D341Med (cell line): Measurements from ENCODE around the gene MAPK8IP3.
"Not testable (repeated sequence)": the region's sequence is repeated elsewhere in the genome, so short reads cannot be mapped to it uniquely, and the experiment has no call there.

Experiments
- DNase-seq: peaks from one replicate; pipeline ENCODE4 v3.0.0; 2012; ENCODE audit warnings: low spot score

Gene MAPK8IP3

DNA sequence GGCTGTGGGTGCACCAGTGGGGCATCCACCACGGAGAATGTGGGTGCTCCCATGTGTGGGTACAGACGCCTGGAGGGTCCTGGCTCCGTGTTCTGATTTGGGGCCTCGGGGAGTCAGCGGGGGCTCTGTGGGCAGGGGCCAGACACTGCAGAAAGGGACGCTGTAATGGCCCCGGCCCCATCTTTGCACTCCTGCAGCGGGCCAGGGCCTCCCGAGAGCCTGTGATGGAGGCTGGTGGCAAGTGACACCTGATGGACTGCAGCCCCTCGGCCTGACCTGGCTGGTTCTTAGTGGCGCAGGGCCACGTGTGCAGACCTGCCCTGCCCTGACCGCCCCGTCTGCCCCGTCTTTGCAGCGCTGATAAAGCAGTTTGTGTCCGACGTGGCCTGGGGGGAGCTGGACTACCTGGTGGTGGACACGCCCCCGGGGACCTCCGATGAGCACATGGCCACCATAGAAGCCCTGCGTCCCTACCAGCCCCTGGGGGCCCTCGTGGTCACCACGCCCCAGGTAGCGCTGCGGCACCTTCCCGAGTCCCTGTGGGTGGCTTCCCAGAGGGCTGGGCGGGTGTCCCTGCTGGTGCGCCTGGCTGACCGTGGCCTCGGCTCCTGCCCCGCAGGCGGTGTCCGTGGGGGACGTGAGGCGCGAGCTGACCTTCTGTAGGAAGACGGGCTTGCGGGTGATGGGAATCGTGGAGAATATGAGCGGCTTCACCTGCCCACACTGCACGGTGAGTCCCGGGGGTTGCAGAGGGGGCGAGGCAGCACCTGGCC, 81.5 kb downstream of the MAPK8IP3 start:
- no peak for DNase-seq

DNA sequence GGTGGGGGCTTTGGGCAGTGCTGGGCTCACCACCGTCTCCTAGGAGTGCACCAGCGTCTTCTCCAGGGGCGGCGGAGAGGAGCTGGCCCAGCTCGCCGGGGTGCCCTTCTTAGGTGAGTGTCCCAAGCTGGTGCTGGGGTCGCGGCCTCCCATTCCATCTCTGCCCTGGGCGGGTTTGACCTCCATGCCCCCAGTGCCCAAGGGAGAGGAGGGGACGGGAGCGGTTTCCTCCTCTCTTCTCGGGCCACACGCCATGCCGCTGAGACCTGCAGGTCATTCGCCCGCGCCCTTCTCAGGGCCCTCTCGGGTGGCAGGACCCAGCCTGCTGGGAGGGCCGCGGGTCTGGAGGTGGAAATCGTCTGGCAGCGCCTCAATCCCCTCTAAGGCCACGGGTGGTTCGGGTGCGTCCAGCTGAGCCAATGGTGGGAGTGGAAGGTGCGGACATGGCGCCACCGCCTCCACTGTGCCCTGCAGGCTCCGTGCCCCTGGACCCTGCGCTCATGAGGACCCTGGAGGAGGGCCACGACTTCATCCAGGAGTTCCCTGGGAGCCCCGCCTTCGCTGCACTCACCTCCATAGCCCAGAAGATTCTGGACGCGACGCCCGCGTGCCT, 82.2 kb downstream of the MAPK8IP3 start:
- no peak for DNase-seq

DNA sequence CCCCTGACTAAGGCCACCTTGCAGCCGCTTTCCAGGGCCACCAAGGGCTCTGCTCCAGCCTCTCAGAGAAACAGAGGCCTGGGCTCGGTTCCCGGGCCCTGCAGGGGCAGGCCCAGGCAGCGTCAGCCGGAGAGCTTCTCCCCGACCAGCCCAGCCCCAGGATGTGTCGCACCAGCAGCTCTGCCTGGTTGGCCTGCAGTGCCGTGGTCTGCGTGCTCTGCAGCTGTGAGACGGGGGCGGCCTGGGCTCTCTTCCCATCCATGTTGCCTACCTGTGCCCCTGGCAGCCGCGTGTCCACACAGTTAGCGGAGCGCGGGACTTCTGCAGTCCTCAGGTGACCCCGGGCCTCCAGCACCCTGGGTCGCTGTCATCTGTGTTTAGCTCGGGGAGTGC, 82.7 kb downstream of the MAPK8IP3 start:
- no peak for DNase-seq

DNA sequence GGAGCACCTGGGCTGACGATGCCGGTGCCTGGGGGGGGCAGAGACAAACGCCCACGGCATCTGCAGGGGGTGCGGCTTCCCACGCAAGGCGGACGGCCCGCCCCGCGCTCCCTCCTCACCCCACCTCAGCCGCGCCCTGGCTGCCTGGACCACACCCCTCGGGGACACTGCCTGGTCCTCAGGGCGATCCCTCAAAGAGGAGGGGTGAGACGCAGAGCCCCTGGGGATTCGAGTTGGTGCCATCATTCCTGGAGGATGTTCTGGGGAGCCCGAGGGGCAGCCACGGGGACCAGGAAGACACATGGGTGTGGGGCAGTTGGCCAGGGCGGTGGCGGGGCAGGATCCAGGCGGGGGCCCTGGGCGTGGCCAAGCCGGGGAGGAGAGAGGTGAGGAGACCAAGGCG, 83.6 kb downstream of the MAPK8IP3 start:
- no peak for DNase-seq

DNA sequence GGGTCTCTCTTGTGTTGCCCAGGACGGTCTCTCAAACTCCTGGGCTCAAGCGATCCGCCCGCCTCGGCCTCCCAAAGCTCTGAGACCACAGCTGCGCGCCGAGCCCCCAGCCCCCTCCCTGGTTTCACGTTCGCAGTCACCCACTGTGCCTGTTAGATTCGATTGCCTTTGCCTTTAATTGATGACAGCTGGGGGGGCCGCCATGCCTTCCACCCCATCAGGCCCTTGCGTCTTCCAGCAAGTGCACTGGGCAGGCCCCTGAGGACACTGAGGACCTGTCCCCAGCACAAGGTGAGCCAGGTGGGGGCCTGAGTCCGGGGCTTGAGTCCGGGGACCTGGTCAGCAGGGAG, 84.2 kb downstream of the MAPK8IP3 start:
- no peak for DNase-seq

DNA sequence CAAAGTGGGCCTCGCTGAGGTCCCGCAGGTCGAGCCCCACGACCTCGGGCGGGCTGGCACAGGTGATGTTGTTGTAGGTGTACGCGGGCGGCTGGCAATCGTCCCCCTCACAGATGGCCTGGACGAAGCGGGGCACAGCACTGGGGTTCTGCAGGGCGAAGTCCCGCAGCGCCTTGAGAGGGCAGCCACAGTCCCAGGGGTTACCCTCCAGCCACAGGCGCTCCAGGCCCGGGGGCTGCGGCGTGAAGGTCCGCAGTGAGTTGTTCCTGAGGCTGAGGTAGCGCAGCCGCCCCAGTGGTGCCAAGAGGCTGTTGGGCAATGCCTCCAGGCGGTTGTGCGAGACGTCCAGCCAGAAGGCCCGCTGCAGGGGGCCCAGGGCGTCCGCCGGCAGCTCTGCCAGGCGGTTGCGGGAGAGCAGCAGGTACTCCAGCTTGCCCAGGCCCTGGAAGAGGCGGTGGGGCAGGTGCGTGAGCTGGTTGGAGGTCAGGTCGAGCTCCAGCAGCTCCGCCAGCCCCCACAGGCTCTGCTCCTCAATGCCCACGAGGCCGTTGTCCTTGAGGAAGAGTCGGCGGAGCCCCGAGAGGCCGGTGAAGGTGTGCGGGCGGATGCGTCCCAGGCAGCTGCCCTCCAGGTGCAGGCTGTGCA, 84.7 kb downstream of the MAPK8IP3 start:
- DNase-seq: no peak

GRCh38 chr16:1791256-1791942, 85.4 kb downstream of the MAPK8IP3 start:
- no peak for DNase-seq

GRCh38 chr16:1791943-1792812, 86.2 kb downstream of the MAPK8IP3 start:
- no peak for DNase-seq

GRCh38 chr16:1792836-1793577, 87.0 kb downstream of the MAPK8IP3 start:
- no peak for DNase-seq

GRCh38 chr16:1793578-1794220, 87.7 kb downstream of the MAPK8IP3 start, which contains the start of gene IGFALS:
TSS of gene IGFALS (minus strand) at chr16:1793705. CDS start at chr16:1793652, 53 bp downstream.
- no peak for DNase-seq

DNA sequence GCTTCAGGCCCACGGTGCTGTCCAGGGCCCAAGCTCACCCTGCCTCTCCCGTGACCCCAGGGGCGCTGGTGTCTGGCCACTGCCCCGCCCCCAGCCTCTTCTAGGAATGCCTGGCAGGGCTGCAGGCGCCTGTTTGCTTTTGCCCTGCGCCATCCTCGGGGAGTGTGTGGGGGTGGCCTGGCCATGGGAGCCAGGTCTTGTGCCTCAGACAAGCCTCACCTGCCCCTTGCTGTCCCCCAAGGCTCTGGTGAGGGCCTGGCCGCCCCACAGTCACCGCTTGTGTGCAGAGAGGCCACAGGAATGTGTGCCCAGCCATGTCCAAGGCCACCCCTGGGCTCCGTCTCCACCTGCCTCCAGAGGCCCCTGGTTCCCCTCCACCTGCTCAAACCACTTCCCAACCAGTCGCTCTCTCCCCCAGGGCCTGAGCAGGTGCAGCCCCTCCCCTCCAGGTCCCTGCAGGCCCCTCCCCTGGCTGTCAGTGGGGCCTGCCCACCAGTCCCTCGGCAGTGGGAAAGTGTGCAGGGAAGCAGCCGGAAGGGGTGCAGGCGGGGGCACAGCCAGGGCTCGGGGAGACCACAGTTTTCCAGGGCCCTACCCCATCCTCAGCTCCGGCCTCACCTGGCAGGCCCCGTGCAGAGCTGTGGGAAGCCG, 88.4 kb downstream of the MAPK8IP3 start:
- no peak for DNase-seq

- DNase-seq: no peak
These were observed 89.1 kb downstream of the MAPK8IP3 start for GRCh38 chr16:1794908-1795666.

- not testable (repeated sequence) for DNase-seq
These were observed 93.3 kb downstream of the MAPK8IP3 start for GRCh38 chr16:1799263-1799662.

DNA sequence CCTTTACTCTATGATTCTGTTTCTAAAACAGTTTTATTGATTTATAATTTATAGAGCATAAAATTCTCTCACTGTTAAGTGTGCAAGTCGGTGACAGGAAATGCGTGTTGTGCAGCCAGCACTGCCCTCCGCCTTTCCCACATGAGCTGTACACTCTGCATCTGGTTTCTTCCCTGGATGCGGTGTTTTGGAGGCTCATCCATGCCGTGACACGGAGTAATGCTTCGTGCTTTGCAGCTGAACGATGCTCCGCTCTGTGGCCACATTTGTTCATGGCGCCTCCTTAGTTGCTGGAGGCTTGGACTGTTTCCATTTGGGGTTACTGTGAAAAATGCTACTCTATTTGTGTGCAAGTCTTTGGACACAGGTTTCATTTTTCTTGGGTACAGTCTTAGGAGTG, 94.7 kb downstream of the MAPK8IP3 start:
- no peak for DNase-seq

GRCh38 chr16:1807626-1808025, 101.6 kb downstream of the MAPK8IP3 start:
- DNase-seq: no peak

- DNase-seq: no peak
These were observed 102.7 kb downstream of the MAPK8IP3 start for GRCh38 chr16:1808691-1809090.

DNA sequence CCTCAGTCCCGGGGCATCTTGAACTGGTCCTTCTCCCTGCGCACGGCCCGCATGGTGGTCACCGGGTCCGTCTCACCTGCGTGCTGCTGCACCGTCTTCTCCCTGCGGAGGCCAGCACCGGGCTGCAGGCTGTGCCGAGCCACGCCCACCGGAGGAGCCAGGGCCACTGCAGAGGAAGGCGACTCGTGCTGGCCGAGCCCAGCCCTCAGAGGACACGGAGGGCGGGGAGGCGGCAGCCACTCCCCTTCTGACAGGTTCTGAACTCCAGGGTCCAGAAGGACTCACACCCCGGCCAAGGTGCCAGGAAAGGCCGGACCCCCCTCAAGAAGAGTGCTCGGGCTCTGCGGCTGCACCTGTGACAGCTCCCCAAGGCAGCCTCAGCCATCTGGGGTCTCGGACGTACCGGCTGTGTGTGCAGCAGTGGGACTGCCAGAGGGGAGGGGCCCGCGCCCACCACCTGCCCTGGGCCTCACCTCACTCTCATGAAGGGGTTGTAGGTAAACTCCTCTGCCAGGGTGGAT, 103.3 kb downstream of the MAPK8IP3 start:
- no peak for DNase-seq

GRCh38 chr16:1810106-1810505, 104.1 kb downstream of the MAPK8IP3 start:
- DNase-seq: no peak

GRCh38 chr16:1810536-1810935, 104.5 kb downstream of the MAPK8IP3 start:
- DNase-seq: no peak
